Nephron (organoid): ENCODE data around the gene MORF4L1.

Experiments used
- H3K27ac Mint-ChIP-seq, 3 experiments: 2 replicates each; pipeline ENCODE4 v1.8.0; 2020; ENCODE audit warnings: mixed read lengths in 3 of 3, mild to moderate bottlenecking in 2 of 3, moderate library complexity in 1 of 3
- H3K27me3 Mint-ChIP-seq: 2 replicates; pipeline ENCODE4 v1.8.0; 2021; ENCODE audit warnings: low read depth, mild to moderate bottlenecking, moderate library complexity, mixed read lengths
- H3K36me3 Mint-ChIP-seq: 2 replicates; pipeline ENCODE4 v1.8.0; 2020; ENCODE audit warnings: low read depth, mixed read lengths
- H3K4me1 Mint-ChIP-seq: 2 replicates; pipeline ENCODE4 v1.8.0; 2020; ENCODE audit warnings: mixed read lengths
- H3K4me3 Mint-ChIP-seq, 3 experiments: 2 replicates each; pipeline ENCODE4 v1.8.0; 2020; ENCODE audit warnings: mild to moderate bottlenecking in 3 of 3, mixed read lengths in 3 of 3, moderate library complexity in 2 of 3
- H3K9me3 Mint-ChIP-seq: 2 replicates; pipeline ENCODE4 v1.8.0; 2020; ENCODE audit warnings: mixed read lengths
- CTCF ChIP-seq, 3 experiments: fragments of 200-600 bp; sonication (generic); IDR thresholded peaks; one replicate each; pipeline ENCODE4 v1.5.0; 2021; ENCODE audit warnings: antibody characterized with exemption in 3 of 3; ENCODE audit not compliant: unreplicated experiment in 3 of 3

The MORF4L1 gene

GRCh38 chr15:78930577-78931388 lies 58.1 kb downstream of the MORF4L1 start:
- Mint-ChIP-seq H3K27ac (peak overlapping the region in 2 of 3 experiments; percentile 71 to 81), H3K4me3 (no peak overlapping the region), H3K27me3 (peaks cover 3% of the 10 kb centered on the region), H3K36me3 (no peaks in the 10 kb centered on the region), H3K9me3 (no peaks in the 10 kb centered on the region), H3K4me1 (peaks cover 28% of the 10 kb centered on the region)
- no peak for TF ChIP-seq CTCF (IDR thresholded peaks at IDR 0.05; ENCODE audit: unreplicated experiment in 3 of 3)

- Mint-ChIP-seq H3K36me3 (no peaks in the 10 kb centered on the region), H3K27me3 (peaks cover 3% of the 10 kb centered on the region), H3K9me3 (no peaks in the 10 kb centered on the region), H3K4me3 (no peak overlapping the region), H3K4me1 (peaks cover 28% of the 10 kb centered on the region), H3K27ac (peak overlapping the region in 2 of 3 experiments; percentile 71 to 81)
- no peak for TF ChIP-seq CTCF (IDR thresholded peaks at IDR 0.05; ENCODE audit: unreplicated experiment in 3 of 3)
Observed at GRCh38 chr15:78931439-78932257, 59.0 kb downstream of the MORF4L1 start.

GRCh38 chr15:78932258-78932808 lies 59.6 kb downstream of the MORF4L1 start:
- Mint-ChIP-seq H3K27me3 (peaks cover 3% of the 10 kb centered on the region), H3K27ac (peak overlapping the region in 1 of 3 experiments; percentile 51), H3K9me3 (no peaks in the 10 kb centered on the region), H3K4me3 (no peak overlapping the region), H3K36me3 (no peaks in the 10 kb centered on the region), H3K4me1 (peaks cover 32% of the 10 kb centered on the region)
- TF ChIP-seq CTCF (IDR thresholded peaks at IDR 0.05; ENCODE audit: unreplicated experiment in 3 of 3): no peak

GRCh38 chr15:78933187-78933822 lies 60.6 kb downstream of the MORF4L1 start:
- H3K27me3 Mint-ChIP-seq: peaks cover 3% of the 10 kb centered on the region
- peak overlapping the region in 2 of 3 experiments; percentile 73 to 87 for H3K27ac Mint-ChIP-seq
- H3K4me3 Mint-ChIP-seq: no peak overlapping the region
- TF ChIP-seq CTCF (IDR thresholded peaks at IDR 0.05; ENCODE audit: unreplicated experiment in 3 of 3): no peak
- no peaks in the 10 kb centered on the region for H3K36me3 Mint-ChIP-seq
- no peaks in the 10 kb centered on the region for H3K9me3 Mint-ChIP-seq
- H3K4me1 Mint-ChIP-seq: peaks cover 37% of the 10 kb centered on the region

- Mint-ChIP-seq H3K36me3 (no peaks in the 10 kb centered on the region), H3K4me3 (no peak overlapping the region), H3K9me3 (no peaks in the 10 kb centered on the region), H3K27ac (peak overlapping the region; percentile 31 to 87 (median 73)), H3K27me3 (peaks cover 3% of the 10 kb centered on the region), H3K4me1 (peaks cover 42% of the 10 kb centered on the region)
- TF ChIP-seq CTCF (IDR thresholded peaks at IDR 0.05; ENCODE audit: unreplicated experiment in 3 of 3): no peak
Observed at GRCh38 chr15:78933823-78934654, 61.3 kb downstream of the MORF4L1 start.
